ENCODE measurements around the gene PTPRD.

DNA sequence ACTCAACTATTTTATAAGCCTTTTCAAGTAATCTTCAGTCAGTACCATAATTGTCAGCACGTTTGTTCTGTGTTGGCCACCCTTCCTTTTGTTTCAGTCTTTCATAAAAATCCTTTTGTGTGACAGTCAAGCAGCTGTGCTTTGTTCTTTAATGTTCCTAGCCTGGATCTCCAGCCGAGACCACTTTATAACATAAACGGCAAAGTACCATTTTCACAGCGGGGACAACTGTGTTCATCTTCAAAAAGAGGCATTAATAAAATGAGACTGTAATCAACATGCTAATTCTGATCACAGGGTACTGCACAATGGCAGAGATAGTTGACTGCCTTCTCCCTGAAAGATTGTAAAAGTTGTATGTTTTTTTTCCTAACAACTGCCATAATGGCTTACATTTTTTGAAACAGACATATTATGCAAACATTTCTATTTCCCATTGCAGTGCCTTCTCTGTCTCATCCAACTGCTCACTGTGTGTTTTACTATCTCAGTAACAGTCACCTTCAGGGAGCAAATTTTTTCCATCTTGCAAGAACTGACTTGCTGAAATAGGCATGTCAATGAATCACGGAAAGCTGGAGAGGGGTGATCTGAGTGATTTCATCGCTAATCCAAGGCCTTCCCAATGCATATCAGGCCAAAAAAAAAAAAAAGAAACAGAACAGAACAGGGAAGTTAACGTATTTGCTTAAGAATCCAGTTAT, 1984.7 kb downstream of the PTPRD start:
- TF ChIP-seq EZH2 (IDR thresholded peaks at IDR 0.05): no peak
- TF ChIP-seq EZH2phosphoT487 (IDR thresholded peaks at IDR 0.05): no peak
- TF ChIP-seq CTCF (IDR thresholded peaks at IDR 0.05): no peak

All from neural progenitor cell (in vitro differentiated cells).